OCI-LY7 (cell line): ENCODE measurements around the gene CNKSR3. TPM values are rescaled to one million over a fixed set of nuclear protein-coding genes. Genes with fewer than 3 reads are reported as not detected.

ENCODE experiments used
- BruUV-seq: library from RNA; stranded (reverse); fragments of 400-500 nt; replicated peaks from 2 replicates; lab custom pipeline; 2021; lab: Mats Ljungman, UMichigan
- CTCF ChIA-PET: fragments of 300-600 bp; sonication (Branson Sonifier 250); formaldehyde crosslinking; loops from one replicate; lab custom pipeline; 2022; ENCODE audit warnings: antibody characterized with exemption; ENCODE audit not compliant: unreplicated experiment; lab: Charles Lee
- POLR2A ChIA-PET: fragments of 300-600 bp; sonication (Branson Sonifier 250); formaldehyde crosslinking; loops from one replicate; lab custom pipeline; 2022; ENCODE audit warnings: antibody characterized with exemption; lab: Charles Lee
- DNase-seq: peaks from one replicate; pipeline ENCODE4 v3.0.0-alpha.2; 2015; ENCODE audit warnings: low spot score
- H2AFZ ChIP-seq: fragments of 200-600 bp; sonication (generic), shearing (Covaris generic); 2 replicates; pipeline ENCODE4 v1.6.1; 2014; ENCODE audit warnings: mild to moderate bottlenecking, antibody characterized with exemption, low read length, moderate library complexity
- H3K27ac ChIP-seq: fragments of 200-600 bp; sonication (generic); 2 replicates; pipeline ENCODE4 v1.5.1; 2014; ENCODE audit warnings: mixed run types, low read depth, mild to moderate bottlenecking, moderate library complexity, low read length, inconsistent platforms; ENCODE audit not compliant: poor library complexity, severe bottlenecking
- H3K36me3 ChIP-seq: fragments of 200-600 bp; sonication (generic); 2 replicates; pipeline ENCODE4 v1.6.1; 2014; ENCODE audit warnings: mild to moderate bottlenecking, antibody characterized with exemption, low read length, moderate library complexity, mixed read lengths; ENCODE audit not compliant: insufficient read depth
- H3K4me1 ChIP-seq: fragments of 200-600 bp; sonication (generic); 2 replicates; pipeline ENCODE4 v1.5.1; 2014; ENCODE audit warnings: mild to moderate bottlenecking, low read length; ENCODE audit not compliant: insufficient read depth, poor library complexity, severe bottlenecking
- H3K4me2 ChIP-seq: fragments of 200-600 bp; sonication (generic); 2 replicates; pipeline ENCODE4 v1.6.1; 2014; ENCODE audit warnings: mild to moderate bottlenecking, low read length
- H3K4me3 ChIP-seq: fragments of 200-600 bp; sonication (generic); 2 replicates; pipeline ENCODE4 v1.5.1; 2014; ENCODE audit warnings: mild to moderate bottlenecking, low read depth, low read length; ENCODE audit not compliant: poor library complexity, severe bottlenecking
- H3K79me2 ChIP-seq: fragments of 200-600 bp; sonication (generic); 2 replicates; pipeline ENCODE4 v1.6.1; 2016; ENCODE audit warnings: low read depth, mild to moderate bottlenecking, low read length, moderate library complexity, mixed read lengths; ENCODE audit not compliant: insufficient read depth
- H3K9me2 ChIP-seq: fragments of 200-600 bp; sonication (generic); 2 replicates; pipeline ENCODE4 v1.6.1; 2016; ENCODE audit warnings: mild to moderate bottlenecking, low read length, mixed read lengths; ENCODE audit not compliant: insufficient read depth
- H3K9me3 ChIP-seq: fragments of 200-600 bp; sonication (generic); 2 replicates; pipeline ENCODE4 v1.6.1; 2014; ENCODE audit warnings: mild to moderate bottlenecking, mixed run types, low read length, mixed read lengths
- H4K20me1 ChIP-seq: fragments of 200-600 bp; sonication (generic); 2 replicates; pipeline ENCODE4 v1.6.1; 2014; ENCODE audit warnings: mild to moderate bottlenecking, antibody characterized with exemption, low read length, moderate library complexity, mixed read lengths; ENCODE audit not compliant: insufficient read depth
- EZH2phosphoT487 ChIP-seq: fragments of 200-600 bp; sonication (generic); IDR thresholded peaks from 2 replicates; pipeline ENCODE4 v1.6.1; 2018; ENCODE audit warnings: low read depth, borderline replicate concordance, mild to moderate bottlenecking, mixed run types, antibody characterized with exemption, low read length, moderate library complexity, mixed read lengths
- intact Hi-C: fragments of 100-400 bp; cut with micrococcal nuclease; formaldehyde crosslinking; loops from one replicate; pipeline ENCODE4 v1.10.0; 2022; ENCODE audit not compliant: unreplicated experiment
- total RNA-seq, 2 experiments: library from RNA; depleted of rRNA in 1 of 2; stranded (reverse); fragments of >200 nt in 1 of 2; shearing (Covaris generic) in 1 of 2; gene quantifications; 2 replicates each; pipeline ENCODE4 v1.2.3, GENCODE V29; 2014 to 2022
- TF ChIP-seq, protein P1 (sequence below): fragments of 200-600 bp; sonication (generic); conservative IDR thresholded peaks from 2 replicates; pipeline ENCODE4 v1.5.1; 2014; ENCODE audit warnings: mild to moderate bottlenecking, antibody characterized with exemption, low read length, moderate library complexity, mixed read lengths

CNKSR3 gene
- total RNA-seq, 2 experiments from 2014 or later, result not detected

DNA sequence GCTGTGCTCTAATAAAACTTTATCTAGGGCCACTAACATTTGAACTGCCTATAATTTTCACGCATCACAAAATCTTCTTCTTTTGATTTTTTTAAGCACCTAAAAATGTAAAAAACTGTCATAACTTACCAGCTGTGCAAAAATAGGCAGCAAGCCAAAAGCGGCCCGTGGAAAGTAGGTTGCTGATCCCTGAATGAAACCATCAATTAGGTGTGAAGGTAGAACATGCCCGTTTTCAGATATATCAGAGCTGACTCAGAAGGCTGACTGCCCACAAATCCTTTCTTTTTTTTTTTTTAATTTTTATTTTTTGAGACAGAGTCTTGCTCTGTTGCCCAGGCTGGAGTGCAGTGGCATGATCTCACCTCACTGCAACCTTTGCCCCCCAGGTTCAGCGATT is 149.0 kb downstream of the CNKSR3 start:
- TF ChIP-seq EZH2phosphoT487, result no peak
- TF ChIP-seq, protein P1, sequence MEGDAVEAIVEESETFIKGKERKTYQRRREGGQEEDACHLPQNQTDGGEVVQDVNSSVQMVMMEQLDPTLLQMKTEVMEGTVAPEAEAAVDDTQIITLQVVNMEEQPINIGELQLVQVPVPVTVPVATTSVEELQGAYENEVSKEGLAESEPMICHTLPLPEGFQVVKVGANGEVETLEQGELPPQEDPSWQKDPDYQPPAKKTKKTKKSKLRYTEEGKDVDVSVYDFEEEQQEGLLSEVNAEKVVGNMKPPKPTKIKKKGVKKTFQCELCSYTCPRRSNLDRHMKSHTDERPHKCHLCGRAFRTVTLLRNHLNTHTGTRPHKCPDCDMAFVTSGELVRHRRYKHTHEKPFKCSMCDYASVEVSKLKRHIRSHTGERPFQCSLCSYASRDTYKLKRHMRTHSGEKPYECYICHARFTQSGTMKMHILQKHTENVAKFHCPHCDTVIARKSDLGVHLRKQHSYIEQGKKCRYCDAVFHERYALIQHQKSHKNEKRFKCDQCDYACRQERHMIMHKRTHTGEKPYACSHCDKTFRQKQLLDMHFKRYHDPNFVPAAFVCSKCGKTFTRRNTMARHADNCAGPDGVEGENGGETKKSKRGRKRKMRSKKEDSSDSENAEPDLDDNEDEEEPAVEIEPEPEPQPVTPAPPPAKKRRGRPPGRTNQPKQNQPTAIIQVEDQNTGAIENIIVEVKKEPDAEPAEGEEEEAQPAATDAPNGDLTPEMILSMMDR, result no peak
- Histone ChIP-seq H3K9me2 (no peaks in the 10 kb centered on the region), H3K79me2 (no peaks in the 10 kb centered on the region), H3K4me1 (peaks cover 3% of the 10 kb centered on the region), H3K27ac (no peak overlapping the region), H3K9me3 (no peaks in the 10 kb centered on the region), H4K20me1 (no peaks in the 10 kb centered on the region), H3K36me3 (no peaks in the 10 kb centered on the region), H3K4me2 (no peak overlapping the region), H3K4me3 (no peak overlapping the region), H2AFZ (no peak overlapping the region)
- ChIA-PET POLR2A (interaction anchor here (1.6 kb wide), 1 partner anchor 16 kb away, joined by 4 read pairs; no protein-coding TSS in a partner anchor), CTCF (no interaction called here)
- no peak for DNase-seq
- BruUV-seq, result no TSS peak
- intact Hi-C loops, result no loop called here

DNA sequence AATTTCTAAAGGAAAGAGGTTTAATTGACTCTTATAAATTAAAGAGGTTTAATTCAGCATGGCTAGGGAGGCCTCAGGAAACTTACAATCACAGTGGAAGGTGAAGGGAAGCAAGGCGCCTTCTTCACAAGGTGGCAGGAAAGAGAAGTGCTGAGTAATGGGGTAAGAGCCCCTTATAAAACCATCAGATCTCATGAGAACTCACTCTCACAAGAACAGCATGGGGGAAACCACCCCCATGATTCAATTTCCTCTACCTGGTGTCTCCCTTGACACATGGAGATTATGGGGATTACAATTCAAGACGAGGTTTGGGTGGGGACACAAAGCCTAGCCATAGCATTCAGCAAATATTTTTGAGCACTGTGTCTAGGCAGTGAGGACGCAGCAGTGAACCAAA is 150.0 kb downstream of the CNKSR3 start:
- H3K27ac ChIP-seq, result no peak overlapping the region
- no peaks in the 10 kb centered on the region for H4K20me1 ChIP-seq
- no peaks in the 10 kb centered on the region for H3K9me2 ChIP-seq
- DNase-seq, result no peak
- no peak for TF ChIP-seq EZH2phosphoT487
- TF ChIP-seq, protein P1, result no peak
- H3K4me1 ChIP-seq, result peaks cover 4% of the 10 kb centered on the region
- H3K4me3 ChIP-seq, result no peak overlapping the region
- BruUV-seq, result no TSS peak
- H3K9me3 ChIP-seq, result no peaks in the 10 kb centered on the region
- CTCF ChIA-PET, result no interaction called here
- POLR2A ChIA-PET, result interaction anchor here (1.6 kb wide), 1 partner anchor 15 kb away, joined by 4 read pairs; no protein-coding TSS in a partner anchor
- no peaks in the 10 kb centered on the region for H3K36me3 ChIP-seq
- no peaks in the 10 kb centered on the region for H3K79me2 ChIP-seq
- H3K4me2 ChIP-seq, result no peak overlapping the region
- H2AFZ ChIP-seq, result no peak overlapping the region
- intact Hi-C loops, result no loop called here

DNA sequence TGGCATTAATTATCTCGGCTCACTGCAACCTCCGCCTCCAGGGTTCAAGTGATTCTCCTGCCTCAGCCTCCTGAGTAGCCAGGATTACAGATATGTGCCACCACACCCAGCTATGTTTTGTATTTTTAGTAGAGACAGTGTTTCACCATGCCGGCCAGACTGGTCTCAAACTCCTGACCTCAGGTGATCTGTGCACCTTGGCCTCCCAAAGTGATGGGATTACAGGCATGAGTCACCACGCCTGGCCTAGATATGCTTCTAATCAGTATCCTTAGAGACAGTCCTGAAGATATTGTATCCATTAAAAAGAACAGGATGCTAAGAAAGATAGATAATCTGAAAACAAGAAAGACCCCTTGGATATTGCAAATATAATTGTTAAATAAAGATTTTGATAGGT is 150.8 kb downstream of the CNKSR3 start:
- H3K79me2 ChIP-seq, result no peaks in the 10 kb centered on the region
- POLR2A ChIA-PET, result interaction anchor here (0.6 kb wide), 1 partner anchor 1301 kb away, joined by 3 read pairs; no protein-coding TSS in a partner anchor
- intact Hi-C loops, result no loop called here
- no peak overlapping the region for H3K27ac ChIP-seq
- BruUV-seq, result no TSS peak
- H4K20me1 ChIP-seq, result no peaks in the 10 kb centered on the region
- H3K9me2 ChIP-seq, result no peaks in the 10 kb centered on the region
- no peak overlapping the region for H2AFZ ChIP-seq
- peaks cover 4% of the 10 kb centered on the region for H3K4me1 ChIP-seq
- no peak overlapping the region for H3K4me2 ChIP-seq
- H3K4me3 ChIP-seq, result no peak overlapping the region
- TF ChIP-seq, protein P1, result no peak
- TF ChIP-seq EZH2phosphoT487, result no peak
- H3K36me3 ChIP-seq, result no peaks in the 10 kb centered on the region
- CTCF ChIA-PET, result no interaction called here
- no peaks in the 10 kb centered on the region for H3K9me3 ChIP-seq
- no peak for DNase-seq
